SK-N-SH treated with all-trans-retinoic acid at 6 μM for 48 hours (cell line): ENCODE measurements around the gene TMEM125.

Experiments
- CREB5 ChIP-seq: fragments of 250-450 bp; sonication (Bioruptor Pico); IDR thresholded peaks from 2 replicates; pipeline ENCODE4 v1.5.1; 2020; ENCODE audit warnings: low read depth, mild to moderate bottlenecking, moderate library complexity
- PATZ1 ChIP-seq: fragments of 250-450 bp; sonication (Bioruptor Pico); IDR thresholded peaks from 2 replicates; pipeline ENCODE4 v1.8.0; 2020; ENCODE audit warnings: mild to moderate bottlenecking, moderate library complexity, borderline replicate concordance
- TSHZ2 ChIP-seq: fragments of 250-450 bp; sonication (Bioruptor Pico); IDR thresholded peaks from 2 replicates; pipeline ENCODE4 v1.5.0; 2020; ENCODE audit warnings: mild to moderate bottlenecking, moderate library complexity
- ZFP3 ChIP-seq: fragments of 250-450 bp; sonication (Bioruptor Pico); IDR thresholded peaks from 2 replicates; pipeline ENCODE4 v1.5.0; 2020; ENCODE audit warnings: mild to moderate bottlenecking, moderate library complexity
- ZNF70 ChIP-seq: fragments of 450-650 bp; formaldehyde crosslinking; IDR thresholded peaks from 2 replicates; pipeline ENCODE4 v1.5.0; 2020; ENCODE audit warnings: mild to moderate bottlenecking, moderate library complexity
- ZNF8 ChIP-seq: fragments of 450-650 bp; formaldehyde crosslinking; IDR thresholded peaks from 2 replicates; pipeline ENCODE4 v1.5.0; 2020; ENCODE audit warnings: mild to moderate bottlenecking, moderate library complexity
- TF ChIP-seq, protein P1 (sequence below): fragments of 250-450 bp; sonication (Bioruptor Pico); IDR thresholded peaks from 2 replicates; pipeline ENCODE4 v1.5.1; 2021; ENCODE audit warnings: mild to moderate bottlenecking, moderate library complexity

DNA sequence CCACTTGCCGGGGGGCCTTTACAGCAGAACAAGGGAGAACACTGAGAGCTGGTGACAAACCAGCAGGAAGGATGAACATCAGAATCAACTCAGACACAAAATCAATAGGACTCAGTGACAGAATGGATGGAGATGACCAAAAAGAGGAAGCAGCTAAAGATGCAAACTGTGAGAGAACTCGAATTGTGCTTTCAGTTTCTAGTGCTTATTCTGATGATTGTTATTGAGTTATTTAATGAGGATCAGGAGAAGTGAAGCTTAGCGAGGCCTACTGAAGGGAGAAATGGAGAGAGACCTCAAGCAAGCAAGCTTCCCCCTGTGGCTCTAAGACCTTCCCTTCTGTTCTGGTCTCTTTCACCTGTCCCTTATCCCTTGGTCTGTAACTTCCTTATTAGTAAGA lies 30.3 kb upstream of the TMEM125 start:
- TF ChIP-seq PATZ1 (CRISPR knock-in tag), result no peak
- TF ChIP-seq CREB5 (CRISPR knock-in tag), result no peak
- TF ChIP-seq ZFP3 (CRISPR knock-in tag), result no peak
- TF ChIP-seq TSHZ2, result no peak
- TF ChIP-seq ZNF8 (CRISPR knock-in tag), result no peak
- TF ChIP-seq, protein P1, sequence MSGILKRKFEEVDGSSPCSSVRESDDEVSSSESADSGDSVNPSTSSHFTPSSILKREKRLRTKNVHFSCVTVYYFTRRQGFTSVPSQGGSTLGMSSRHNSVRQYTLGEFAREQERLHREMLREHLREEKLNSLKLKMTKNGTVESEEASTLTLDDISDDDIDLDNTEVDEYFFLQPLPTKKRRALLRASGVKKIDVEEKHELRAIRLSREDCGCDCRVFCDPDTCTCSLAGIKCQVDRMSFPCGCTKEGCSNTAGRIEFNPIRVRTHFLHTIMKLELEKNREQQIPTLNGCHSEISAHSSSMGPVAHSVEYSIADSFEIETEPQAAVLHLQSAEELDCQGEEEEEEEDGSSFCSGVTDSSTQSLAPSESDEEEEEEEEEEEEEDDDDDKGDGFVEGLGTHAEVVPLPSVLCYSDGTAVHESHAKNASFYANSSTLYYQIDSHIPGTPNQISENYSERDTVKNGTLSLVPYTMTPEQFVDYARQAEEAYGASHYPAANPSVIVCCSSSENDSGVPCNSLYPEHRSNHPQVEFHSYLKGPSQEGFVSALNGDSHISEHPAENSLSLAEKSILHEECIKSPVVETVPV (CRISPR knock-in tag), result no peak
- TF ChIP-seq ZNF70 (CRISPR knock-in tag), result no peak
